OCI-M2 (cell line): Measurements from ENCODE around the gene TSSC4.

Experiments used
- DNase-seq: peaks from one replicate; lab custom pipeline; 2025; ENCODE audit not compliant: unreplicated experiment; lab: John Stamatoyannopoulos, UW

TSSC4 gene

DNA sequence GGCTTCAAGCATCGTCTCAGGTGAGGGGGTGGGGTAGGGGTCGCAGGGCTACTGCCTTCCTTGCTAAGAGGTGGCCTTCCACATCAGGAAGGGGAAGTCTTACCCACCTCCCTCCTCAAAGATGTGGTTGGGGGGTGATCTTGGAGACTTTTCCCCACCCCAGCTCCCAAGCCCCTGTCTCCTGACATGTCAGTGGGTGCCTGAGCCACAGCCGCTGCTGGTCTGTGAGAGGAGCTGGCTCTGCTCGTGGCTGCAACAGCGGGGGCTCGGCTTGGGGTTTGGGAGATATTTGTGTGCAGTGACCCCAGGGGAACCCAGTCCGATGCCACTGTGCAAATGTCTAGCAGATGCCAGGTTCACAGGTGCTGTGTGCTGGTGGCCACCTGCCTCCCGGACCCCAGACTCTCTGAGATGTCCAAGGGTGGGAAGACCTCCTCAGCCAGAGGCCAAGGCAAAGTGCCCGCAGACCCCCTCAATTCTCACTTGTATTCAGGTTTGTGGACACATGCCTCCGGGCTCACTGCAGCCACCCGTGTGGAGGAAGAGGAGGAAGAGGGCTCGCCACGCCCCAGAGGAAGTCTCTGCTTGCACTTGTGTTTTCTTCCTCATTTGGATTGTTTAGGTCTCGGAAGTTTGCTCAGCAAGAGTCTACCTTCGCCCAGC lies 46.2 kb downstream of the TSSC4 start:
- DNase-seq = no peak

DNA sequence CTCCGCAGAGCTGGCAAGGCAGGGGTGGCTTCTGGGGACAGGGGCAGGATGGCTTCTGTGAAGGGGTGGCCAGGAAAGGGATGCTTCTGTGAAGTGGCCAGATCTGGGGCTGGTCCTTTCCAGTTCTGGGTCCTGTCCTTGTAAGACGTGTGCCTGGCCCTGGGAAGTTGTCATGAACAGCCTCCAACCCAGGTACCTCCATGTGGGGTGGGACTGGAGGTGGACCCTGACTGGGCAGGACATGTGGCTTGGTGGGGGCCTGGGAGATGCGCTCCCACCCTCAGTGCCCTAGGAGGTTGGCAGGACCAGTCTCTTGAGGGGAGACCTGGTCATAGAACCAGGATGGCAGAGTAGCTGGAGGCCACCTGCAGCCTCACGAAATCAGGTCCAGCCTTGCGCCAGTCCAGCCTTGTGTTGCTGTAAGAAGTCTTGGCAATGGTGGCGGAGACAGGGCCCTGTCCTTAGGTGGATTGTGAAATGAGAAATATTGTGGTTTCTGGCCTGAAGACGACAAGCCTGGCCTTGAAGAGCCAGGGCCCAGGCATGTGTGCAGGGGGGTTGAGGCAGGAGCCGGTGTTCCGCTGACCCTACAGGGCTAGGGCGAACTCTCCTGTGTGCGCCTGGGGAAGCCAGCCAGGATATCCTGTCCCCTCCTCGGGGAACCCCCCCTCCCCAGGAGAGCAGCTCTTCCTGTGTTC lies 46.9 kb downstream of the TSSC4 start:
- DNase-seq = no peak

DNA sequence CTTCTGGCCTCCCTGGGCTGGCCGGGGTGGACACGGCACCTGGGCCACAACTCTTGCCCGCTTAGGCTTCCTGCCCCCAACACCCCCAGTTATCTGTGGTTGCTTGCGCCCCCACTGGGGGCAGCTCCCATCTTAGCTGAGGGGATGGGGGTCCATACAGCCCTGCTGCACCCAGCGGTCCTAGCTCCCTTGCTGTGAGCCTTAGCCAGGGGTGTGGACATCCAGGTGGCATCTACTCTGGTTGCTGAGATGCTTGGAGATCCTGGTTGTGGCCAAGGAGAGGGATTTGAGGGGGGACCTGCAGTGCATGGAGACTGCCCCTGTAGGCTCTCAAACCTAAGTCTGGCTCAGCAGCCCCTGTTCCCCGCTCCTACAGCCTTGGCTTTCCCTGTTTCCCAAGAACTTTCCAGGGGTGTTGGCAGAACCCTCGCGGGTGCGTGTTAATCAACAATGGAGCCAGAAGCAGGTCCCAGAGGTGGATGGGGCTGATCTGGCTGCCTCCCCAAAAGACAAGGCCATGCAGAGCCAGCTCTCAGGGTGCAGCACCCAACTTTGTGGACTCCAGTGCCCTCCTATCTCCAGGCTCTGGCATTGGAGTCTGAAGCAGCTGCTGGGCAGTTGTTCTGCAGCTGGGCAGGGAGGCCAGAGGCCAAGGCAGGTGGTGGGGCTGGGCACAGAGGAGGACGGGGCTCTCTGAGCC lies 47.6 kb downstream of the TSSC4 start:
- no peak for DNase-seq

GRCh38 chr11:2448661-2449547 lies 48.4 kb downstream of the TSSC4 start:
- no peak for DNase-seq

GRCh38 chr11:2449548-2450320 lies 49.2 kb downstream of the TSSC4 start:
- no peak for DNase-seq

DNA sequence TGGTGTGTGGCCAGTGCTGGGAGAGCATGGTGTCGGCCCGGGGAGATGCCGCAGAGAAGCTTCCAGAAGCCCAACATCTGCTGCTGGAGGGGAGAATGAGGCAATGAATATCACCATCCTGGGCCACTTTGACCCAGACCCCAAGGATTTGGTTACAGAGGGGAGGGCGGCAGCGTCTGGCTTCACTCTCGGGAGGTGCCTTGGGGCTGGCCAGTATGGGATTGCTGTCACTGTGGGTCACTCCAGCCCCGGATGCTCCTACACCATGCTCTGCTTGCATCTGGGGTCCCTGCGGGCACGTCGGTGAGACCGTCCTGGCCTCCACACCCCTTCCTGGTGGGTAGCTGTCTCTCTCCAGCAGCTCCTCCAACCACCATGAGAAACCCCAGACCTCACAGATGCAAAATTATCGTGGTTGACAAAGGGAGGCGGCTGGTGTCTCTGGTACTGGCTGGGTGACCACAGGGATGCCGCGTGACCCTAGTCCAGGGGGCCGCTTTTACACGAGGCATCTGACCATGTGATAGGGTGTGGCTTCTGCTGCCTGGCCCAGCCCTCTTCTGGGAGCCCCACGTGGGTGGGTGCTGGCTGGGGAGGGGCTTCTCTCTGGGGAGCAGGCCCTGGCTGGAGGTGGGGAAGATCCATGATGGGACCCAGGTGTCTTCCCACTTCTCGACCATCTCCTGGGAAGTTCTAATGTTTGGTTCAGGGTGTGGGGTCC lies 49.9 kb downstream of the TSSC4 start:
- DNase-seq = no peak

- no peak for DNase-seq
These were observed 50.8 kb downstream of the TSSC4 start for GRCh38 chr11:2451336-2451735.

DNA sequence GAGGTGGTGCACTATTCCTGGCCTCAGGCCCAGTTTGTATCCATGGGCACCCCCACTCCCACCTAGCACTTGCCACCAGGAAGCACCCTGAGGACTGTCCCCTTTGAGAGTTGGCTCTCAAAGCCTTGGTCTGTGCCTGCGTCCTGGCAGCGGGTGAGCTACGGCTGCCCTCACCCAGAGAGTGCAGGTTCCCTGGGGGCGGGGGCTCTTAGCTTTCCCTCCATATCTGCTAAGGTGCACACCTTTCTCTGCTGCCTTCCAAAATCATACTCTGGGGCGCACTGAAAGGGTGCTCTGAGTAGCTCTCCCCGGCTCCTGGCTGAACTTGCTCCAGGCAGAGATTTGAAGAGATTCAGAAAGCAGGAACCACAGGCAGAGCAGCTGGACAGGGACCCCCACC lies 51.4 kb downstream of the TSSC4 start:
- DNase-seq = no peak

DNA sequence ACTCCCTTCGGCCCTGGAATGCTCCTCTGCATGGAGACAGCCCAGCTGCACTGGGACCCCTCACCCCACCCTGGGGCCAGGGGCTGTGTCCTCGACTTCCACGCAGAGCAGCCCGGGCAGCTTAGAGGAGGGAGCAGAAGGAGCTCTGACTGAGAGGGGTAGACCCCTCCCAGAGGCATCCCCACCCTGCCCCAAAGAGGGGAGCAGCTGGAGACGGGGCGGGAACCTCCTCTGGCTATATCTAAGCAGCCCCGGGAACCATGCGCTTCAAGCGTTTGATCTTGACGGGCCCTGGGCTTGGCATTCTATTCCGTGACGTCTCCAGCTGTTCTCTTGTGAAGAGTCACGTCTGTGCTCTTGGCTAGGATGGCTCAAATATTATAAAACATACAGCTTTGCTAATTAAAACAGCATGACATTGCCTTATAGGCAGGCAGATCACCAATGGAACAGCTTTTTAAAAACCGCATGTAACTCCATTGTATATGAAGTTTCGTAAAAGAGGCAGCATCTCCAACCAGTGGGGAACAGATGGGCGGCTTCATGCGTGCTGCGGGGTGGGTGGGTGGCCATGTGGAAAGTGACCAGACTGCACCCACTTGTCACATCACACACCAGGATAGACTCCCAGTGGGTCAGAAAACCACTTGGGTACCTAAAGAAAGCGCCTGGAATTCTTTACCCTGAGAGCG lies 51.9 kb downstream of the TSSC4 start:
- no peak for DNase-seq

DNA sequence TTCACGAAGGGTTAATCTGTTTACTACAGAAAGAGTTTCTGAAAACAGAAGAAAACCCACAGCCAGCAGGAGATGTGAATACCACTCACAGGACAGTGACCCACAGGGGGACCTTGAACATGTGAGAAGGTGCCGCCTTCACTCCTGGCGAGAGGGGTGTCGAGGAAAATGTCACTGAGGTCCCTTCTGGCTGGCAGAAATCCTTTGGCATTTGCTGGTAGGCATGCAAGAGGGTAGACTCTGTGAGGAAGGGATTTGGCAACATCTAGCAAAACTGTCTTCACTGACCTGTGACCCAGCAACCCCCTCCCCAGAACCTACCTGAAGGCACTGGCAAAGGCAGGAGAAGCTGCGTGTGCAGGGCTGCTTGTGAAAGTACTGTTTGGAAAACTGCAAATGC lies 52.9 kb downstream of the TSSC4 start:
- no peak for DNase-seq
